ENCODE measurements around the gene MSTN.

GRCh38 chr2:190093793-190094192, 31.3 kb upstream of the MSTN start:
- TF ChIP-seq CTCF (IDR thresholded peaks at IDR 0.05; ENCODE audit: insufficient read depth, low read depth, low read length) (no peak), EZH2 (IDR thresholded peaks at IDR 0.05; ENCODE audit: insufficient read depth, low read length) (no peak)
